NCI-H2107 treated with DMSO at 0.1 percent for 48 hours (cell line): ENCODE results near the gene TRIP13.

Experiments used
- DNase-seq: peaks from one replicate; lab custom pipeline; 2025; ENCODE audit not compliant: unreplicated experiment; lab: John Stamatoyannopoulos, UW

Gene TRIP13

GRCh38 chr5:965604-966344 is 73.1 kb downstream of the TRIP13 start:
- no peak for DNase-seq

- no peak for DNase-seq
Measured at GRCh38 chr5:966345-966710, 73.6 kb downstream of the TRIP13 start.

- no peak for DNase-seq
Measured at GRCh38 chr5:966941-967340, 74.3 kb downstream of the TRIP13 start.
